ENCODE measurements around the gene NOTCH2. TPM values are rescaled to one million over a fixed set of nuclear protein-coding genes. Genes with fewer than 3 reads are reported as not detected.
"Not testable (repeated sequence)": the region's sequence is repeated elsewhere in the genome, so short reads cannot be mapped to it uniquely, and the experiment has no call there.

The NOTCH2 gene
- total and polyA plus RNA-seq, 2 experiments from 2014 or later: 42.2 to 85.8 TPM

DNA sequence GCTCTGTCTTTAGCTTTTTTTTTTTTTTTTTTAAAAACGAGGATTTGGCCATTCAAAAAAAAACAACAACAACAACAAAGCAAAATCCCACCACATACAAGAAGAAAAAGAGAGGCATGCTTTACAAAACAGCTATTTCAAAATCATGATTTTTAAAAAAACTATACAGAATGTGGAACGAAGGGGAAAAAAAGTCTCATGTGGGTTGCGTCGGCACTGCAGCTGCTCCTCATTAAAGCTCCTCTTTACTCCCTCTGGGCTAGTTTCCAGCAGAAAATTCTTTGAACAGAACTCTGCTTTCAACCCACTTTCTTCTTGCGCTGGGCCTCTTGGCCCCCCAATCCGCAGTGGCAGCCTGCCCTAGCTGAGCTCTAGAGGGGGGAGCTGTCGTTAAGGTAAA is 54.5 kb downstream of the NOTCH2 start:
- DNase-seq (ENCODE audit: low spot score); H3K36me3 ChIP-seq (replicated peaks; ENCODE audit: insufficient read depth, low read depth); H3K4me2 ChIP-seq; H3K4me3 ChIP-seq; H3K27ac ChIP-seq; H3K9me2 ChIP-seq (replicated peaks; ENCODE audit: insufficient read depth); H3K9me3 ChIP-seq (ENCODE audit: low read depth); H3K79me2 ChIP-seq; H2AFZ ChIP-seq; H4K20me1 ChIP-seq (ENCODE audit: insufficient read depth, poor library complexity, severe bottlenecking); H3K27me3 ChIP-seq; H3K4me1 ChIP-seq (ENCODE audit: insufficient read depth): not testable (repeated sequence)
- 23% methylated on average over 7 of the region's 7 CpGs for WGBS (ENCODE audit: low lambda C conversion rate, missing lambda C conversion rate)

DNA sequence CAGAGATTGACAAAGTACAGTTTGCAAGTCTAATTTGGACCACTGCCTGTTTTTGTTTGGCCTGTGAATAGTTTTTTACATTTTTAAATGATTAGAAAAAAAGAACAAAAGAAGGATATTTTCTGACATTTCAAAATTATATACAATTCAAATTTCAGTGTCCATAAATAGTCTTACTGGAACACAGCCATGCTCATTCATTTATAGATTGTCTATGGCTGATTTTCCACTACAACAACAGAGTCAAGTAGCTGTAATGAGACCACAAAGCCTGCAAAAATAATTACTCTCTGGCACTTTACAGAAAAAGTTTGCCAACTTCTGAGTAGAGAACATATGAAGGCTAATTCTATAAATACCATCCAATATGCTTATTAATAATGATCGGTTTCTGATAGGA is 61.1 kb downstream of the NOTCH2 start:
- not testable (repeated sequence) for H3K36me3 ChIP-seq (replicated peaks; ENCODE audit: insufficient read depth, low read depth); H3K27me3 ChIP-seq; H2AFZ ChIP-seq; H3K4me1 ChIP-seq (ENCODE audit: insufficient read depth); H3K79me2 ChIP-seq; H4K20me1 ChIP-seq (ENCODE audit: insufficient read depth, poor library complexity, severe bottlenecking); DNase-seq (ENCODE audit: low spot score); H3K9me3 ChIP-seq (ENCODE audit: low read depth); H3K27ac ChIP-seq; H3K9me2 ChIP-seq (replicated peaks; ENCODE audit: insufficient read depth); H3K4me2 ChIP-seq; H3K4me3 ChIP-seq
- WGBS (ENCODE audit: low lambda C conversion rate, missing lambda C conversion rate): 100% methylated on average over 1 of the region's 1 CpG

DNA sequence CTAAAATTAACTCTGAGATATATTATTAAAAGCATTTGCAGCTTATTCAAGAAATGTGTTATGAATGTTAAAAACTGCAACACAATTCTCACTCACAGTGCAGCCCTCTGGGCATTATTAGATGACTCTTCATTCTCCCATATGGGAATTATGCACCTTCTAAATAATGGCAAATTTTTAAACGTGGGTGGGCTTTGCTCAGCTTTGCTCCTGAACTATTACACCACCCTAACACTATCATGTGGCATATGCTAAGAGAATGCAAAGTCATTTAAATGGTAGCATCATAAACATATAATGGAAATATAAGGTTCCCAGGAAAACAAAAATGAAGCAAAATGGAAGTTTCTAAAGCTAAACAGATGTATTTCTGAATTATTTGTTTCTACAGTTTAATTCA is 61.6 kb downstream of the NOTCH2 start:
- not testable (repeated sequence) for DNase-seq (ENCODE audit: low spot score); H3K27me3 ChIP-seq; H3K9me2 ChIP-seq (replicated peaks; ENCODE audit: insufficient read depth); H3K4me1 ChIP-seq (ENCODE audit: insufficient read depth); H3K9me3 ChIP-seq (ENCODE audit: low read depth); H2AFZ ChIP-seq; H3K4me3 ChIP-seq; H3K79me2 ChIP-seq; H3K36me3 ChIP-seq (replicated peaks; ENCODE audit: insufficient read depth, low read depth); H3K4me2 ChIP-seq; H4K20me1 ChIP-seq (ENCODE audit: insufficient read depth, poor library complexity, severe bottlenecking); H3K27ac ChIP-seq
- WGBS (ENCODE audit: low lambda C conversion rate, missing lambda C conversion rate): no CpG with 5 or more reads among the region's 1 CpG

DNA sequence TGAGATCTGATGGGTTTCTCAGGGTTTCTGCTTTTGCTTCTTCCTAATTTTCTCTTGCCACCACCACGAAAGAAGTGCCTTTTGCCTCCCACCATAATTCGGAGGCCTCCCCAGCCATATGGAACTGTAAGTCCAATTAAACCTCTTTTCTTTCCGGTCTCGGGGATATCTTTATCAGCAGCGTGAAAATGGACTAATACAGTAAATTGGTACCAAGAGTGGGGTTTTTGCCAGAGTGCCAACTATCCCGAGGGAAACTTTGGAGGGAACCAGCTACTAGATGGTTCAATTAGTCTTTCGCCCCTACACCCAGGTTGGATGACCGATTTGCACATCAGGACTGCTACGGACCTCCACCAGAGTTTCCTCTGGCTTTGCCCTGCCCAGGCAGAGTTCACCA is 68.4 kb downstream of the NOTCH2 start:
- not testable (repeated sequence) for H2AFZ ChIP-seq; H4K20me1 ChIP-seq (ENCODE audit: insufficient read depth, poor library complexity, severe bottlenecking); H3K4me3 ChIP-seq; H3K9me2 ChIP-seq (replicated peaks; ENCODE audit: insufficient read depth); H3K4me2 ChIP-seq; H3K79me2 ChIP-seq; H3K27me3 ChIP-seq; DNase-seq (ENCODE audit: low spot score); H3K4me1 ChIP-seq (ENCODE audit: insufficient read depth); H3K27ac ChIP-seq; H3K9me3 ChIP-seq (ENCODE audit: low read depth); H3K36me3 ChIP-seq (replicated peaks; ENCODE audit: insufficient read depth, low read depth)
- WGBS (ENCODE audit: low lambda C conversion rate, missing lambda C conversion rate): 96% methylated on average over 9 of the region's 9 CpGs

DNA sequence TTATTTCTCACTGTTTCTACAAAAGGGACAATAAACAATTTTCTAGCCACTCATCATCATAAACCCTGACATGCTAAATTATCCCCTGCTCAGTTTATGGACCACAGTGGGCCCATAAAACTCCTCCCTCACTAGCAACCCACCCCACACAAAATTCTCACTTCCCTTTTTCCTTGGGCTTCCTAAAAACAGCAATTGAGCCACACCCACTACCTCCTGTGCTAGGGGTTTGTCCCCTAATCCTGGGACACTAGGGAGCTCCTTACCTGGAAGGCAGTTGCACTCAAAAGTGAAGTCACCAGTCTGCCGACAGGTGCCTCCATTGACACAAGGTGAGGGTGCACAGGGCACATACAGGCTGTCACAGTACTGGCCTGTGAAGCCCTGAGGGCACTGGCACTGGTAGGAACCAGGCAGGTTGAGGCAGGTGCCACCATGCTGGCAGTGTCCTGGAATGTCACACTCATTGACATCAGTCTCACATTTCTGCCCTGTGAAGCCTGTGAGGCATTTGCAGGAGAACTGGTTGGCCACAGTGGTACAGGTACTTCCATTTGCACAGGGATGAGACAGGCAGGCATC is 72.6 kb downstream of the NOTCH2 start:
- WGBS (ENCODE audit: low lambda C conversion rate, missing lambda C conversion rate): 81% methylated on average over 1 of the region's 1 CpG
- H3K36me3 ChIP-seq (replicated peaks; ENCODE audit: insufficient read depth, low read depth); H3K4me1 ChIP-seq (ENCODE audit: insufficient read depth); H3K9me3 ChIP-seq (ENCODE audit: low read depth); H4K20me1 ChIP-seq (ENCODE audit: insufficient read depth, poor library complexity, severe bottlenecking); H3K9me2 ChIP-seq (replicated peaks; ENCODE audit: insufficient read depth); H3K79me2 ChIP-seq; DNase-seq (ENCODE audit: low spot score); H3K4me2 ChIP-seq; H2AFZ ChIP-seq; H3K4me3 ChIP-seq; H3K27me3 ChIP-seq: not testable (repeated sequence)
- H3K27ac ChIP-seq: peak overlapping the region; percentile 53

DNA sequence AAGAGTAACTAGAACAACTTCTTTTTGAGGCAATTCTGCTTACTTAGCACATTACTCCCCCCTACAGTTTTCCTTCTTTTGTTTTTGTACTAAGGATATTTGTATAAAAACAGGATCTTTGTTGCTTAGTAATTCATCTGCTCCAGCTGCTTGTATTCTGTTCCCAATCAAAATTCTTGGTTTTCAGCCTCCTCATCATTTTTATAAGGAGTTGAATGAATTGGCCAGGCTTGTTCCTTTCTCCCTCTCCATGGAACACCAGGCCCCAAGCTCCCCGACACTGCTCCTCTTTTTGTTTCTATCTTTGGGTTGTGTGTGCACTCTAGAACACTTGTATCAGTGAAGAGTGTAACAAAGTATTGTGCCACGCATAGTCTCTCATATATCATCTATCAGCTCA is 73.5 kb downstream of the NOTCH2 start:
- peak overlapping the region; percentile 53 for H3K27ac ChIP-seq
- not testable (repeated sequence) for H2AFZ ChIP-seq; H3K4me1 ChIP-seq (ENCODE audit: insufficient read depth); H3K4me3 ChIP-seq; DNase-seq (ENCODE audit: low spot score); H3K4me2 ChIP-seq; H3K9me2 ChIP-seq (replicated peaks; ENCODE audit: insufficient read depth); H3K27me3 ChIP-seq; H3K9me3 ChIP-seq (ENCODE audit: low read depth); H4K20me1 ChIP-seq (ENCODE audit: insufficient read depth, poor library complexity, severe bottlenecking); H3K36me3 ChIP-seq (replicated peaks; ENCODE audit: insufficient read depth, low read depth); H3K79me2 ChIP-seq
- WGBS (ENCODE audit: low lambda C conversion rate, missing lambda C conversion rate): 58% methylated on average over 2 of the region's 2 CpGs

All from hepatocyte (in vitro differentiated cells).